Liver (tissue), 9 donors: ENCODE results near the gene HMGCL. TPM values are rescaled to one million over a fixed set of nuclear protein-coding genes. Genes with fewer than 3 reads are reported as not detected.

Experiments used
- DNase-seq: peaks from one replicate; pipeline ENCODE4 v3.0.0-alpha.2; 2017; ENCODE audit warnings: low spot score
- H3K27ac ChIP-seq, 2 donors: one replicate each; pipeline ENCODE4 v1.7.0; 2013; ENCODE audit warnings: inconsistent platforms in 2 of 2, low read length in 2 of 2, control low read depth in 1 of 2, low read depth in 1 of 2, mild to moderate bottlenecking in 1 of 2
- H3K27me3 ChIP-seq, 4 donors: one replicate each; pipeline versions ENCODE4 v1.6.1 to v1.7.0; 2013; ENCODE audit warnings: low read length in 3 of 4, inconsistent platforms in 1 of 4, mild to moderate bottlenecking in 1 of 4, moderate library complexity in 1 of 4; ENCODE audit not compliant: control insufficient read depth in 4 of 4, insufficient read depth in 4 of 4
- H3K36me3 ChIP-seq, 4 donors: one replicate each; pipeline versions ENCODE4 v1.6.1 to v1.7.0; 2013; ENCODE audit warnings: low read length in 3 of 4, mild to moderate bottlenecking in 3 of 4, low read depth in 1 of 4, moderate library complexity in 1 of 4; ENCODE audit not compliant: control insufficient read depth in 4 of 4, insufficient read depth in 3 of 4
- H3K4me1 ChIP-seq, 4 donors: one replicate each; pipeline versions ENCODE4 v1.6.1 to v1.7.0; 2013; ENCODE audit warnings: low read length in 3 of 4, mild to moderate bottlenecking in 3 of 4, moderate library complexity in 1 of 4; ENCODE audit not compliant: control insufficient read depth in 4 of 4, insufficient read depth in 4 of 4
- H3K4me3 ChIP-seq, 3 donors: one replicate each; pipeline versions ENCODE4 v1.6.1 to v1.7.0; 2013; ENCODE audit warnings: low read length in 3 of 3, control low read depth in 1 of 3, low read depth in 1 of 3, mild to moderate bottlenecking in 1 of 3
- H3K9ac ChIP-seq, 2 donors: one replicate each; pipeline ENCODE4 v1.7.0; 2013; ENCODE audit warnings: low read length in 2 of 2, mild to moderate bottlenecking in 2 of 2, moderate library complexity in 2 of 2, control low read depth in 1 of 2, low read depth in 1 of 2
- H3K9me3 ChIP-seq, 4 donors: one replicate each; pipeline versions ENCODE4 v1.6.1 to v1.7.0; 2013; ENCODE audit warnings: low read length in 3 of 4; ENCODE audit not compliant: control insufficient read depth in 4 of 4
- EGR1 ChIP-seq, 2 donors: IDR thresholded peaks; 2 replicates each; pipeline ENCODE4 v1.6.1; 2016 to 2018; ENCODE audit warnings: antibody characterized with exemption in 2 of 2, low read depth in 2 of 2
- FOXA1 ChIP-seq: IDR thresholded peaks from 2 replicates; pipeline ENCODE4 v1.6.1; 2016; ENCODE audit warnings: antibody characterized with exemption
- FOXA2 ChIP-seq: IDR thresholded peaks from 2 replicates; pipeline ENCODE4 v1.6.1; 2016; ENCODE audit warnings: antibody characterized with exemption
- GABPA ChIP-seq, 2 donors: IDR thresholded peaks in 1 of 2; conservative IDR thresholded peaks in 1 of 2; 2 replicates each; pipeline ENCODE4 v1.6.1; 2016; ENCODE audit warnings: antibody characterized with exemption in 2 of 2, mild to moderate bottlenecking in 1 of 2, moderate library complexity in 1 of 2
- HNF4A ChIP-seq, 2 donors: conservative IDR thresholded peaks; 2 replicates each; pipeline ENCODE4 v1.6.1; 2016; ENCODE audit warnings: antibody characterized with exemption in 2 of 2, mild to moderate bottlenecking in 2 of 2
- HNF4G ChIP-seq: IDR thresholded peaks from 2 replicates; pipeline ENCODE4 v1.6.1; 2016; ENCODE audit warnings: antibody characterized with exemption
- JUND ChIP-seq, 2 donors: IDR thresholded peaks; 2 replicates each; pipeline ENCODE4 v1.6.1; 2016; ENCODE audit warnings: antibody characterized with exemption in 2 of 2
- NR2F2 ChIP-seq: IDR thresholded peaks from 2 replicates; pipeline ENCODE4 v1.6.1; 2016; ENCODE audit warnings: antibody characterized with exemption
- RAD21 ChIP-seq, 2 donors: IDR thresholded peaks; 2 replicates each; pipeline ENCODE4 v1.6.1; 2016; ENCODE audit warnings: antibody characterized with exemption in 2 of 2, mild to moderate bottlenecking in 2 of 2
- REST ChIP-seq: IDR thresholded peaks from 2 replicates; pipeline ENCODE4 v1.6.1; 2016; ENCODE audit warnings: antibody characterized with exemption, mild to moderate bottlenecking
- RXRA ChIP-seq, 2 donors: IDR thresholded peaks; 2 replicates each; pipeline ENCODE4 v1.6.1; 2017 to 2018; ENCODE audit warnings: antibody characterized with exemption in 2 of 2, mild to moderate bottlenecking in 1 of 2
- SP1 ChIP-seq: IDR thresholded peaks from 2 replicates; pipeline ENCODE4 v1.6.1; 2018; ENCODE audit warnings: antibody characterized with exemption, mild to moderate bottlenecking
- TAF1 ChIP-seq: conservative IDR thresholded peaks from 2 replicates; pipeline ENCODE4 v1.6.1; 2016; ENCODE audit warnings: antibody characterized with exemption, mild to moderate bottlenecking
- YY1 ChIP-seq: IDR thresholded peaks from 2 replicates; pipeline ENCODE4 v1.6.1; 2016; ENCODE audit warnings: antibody characterized with exemption, mild to moderate bottlenecking
- WGBS: extraction: QIAGEN DNeasy Blood & Tissue Kit; methylation state at CpG from one replicate; pipeline ENCODE4 v1.1.7; 2013; 5-methylcytosine and 5-hydroxymethylcytosine counted together
- polyA plus RNA-seq, 2 donors: library from polyadenylated mRNA; stranded (reverse) in 1 of 2; unstranded in 1 of 2; fragments of 200-250 nt in 1 of 2; fragments of >200 nt in 1 of 2; fragmentation: Nextera tagmentation in 1 of 2; extraction: Ambion mirVana in 1 of 2; gene quantifications; one replicate each; pipeline versions ENCODE4 v1.2.1 to v1.2.3, GENCODE V29; 2013 to 2015
- total RNA-seq, 2 donors: library from RNA; depleted of rRNA; stranded (reverse); fragments of >200 nt; gene quantifications; one replicate each; pipeline ENCODE4 v1.2.3, GENCODE V29; 2014
- TF ChIP-seq, protein P1 (sequence below): IDR thresholded peaks from 2 replicates; pipeline ENCODE4 v1.6.1; 2016; ENCODE audit warnings: antibody characterized with exemption
- TF ChIP-seq, protein P2 (sequence below): fragments of 150-350 bp; IDR thresholded peaks from 2 replicates; pipeline ENCODE4 v1.5.1; 2017; ENCODE audit warnings: improper control_type of control experiment, low read depth, low read length; ENCODE audit not compliant: missing input control
- TF ChIP-seq, protein P3 (sequence below): IDR thresholded peaks from 2 replicates; pipeline ENCODE4 v1.6.1; 2016; ENCODE audit warnings: antibody characterized with exemption
- donor health status: healthy.
- donor health status: healthy.
- donor health status: healthy.
- donor health status: healthy.
- donor health status: healthy.

The HMGCL gene
- total and polyA plus RNA-seq, 4 donors: 68.2 to 198 (median 149) TPM

DNA sequence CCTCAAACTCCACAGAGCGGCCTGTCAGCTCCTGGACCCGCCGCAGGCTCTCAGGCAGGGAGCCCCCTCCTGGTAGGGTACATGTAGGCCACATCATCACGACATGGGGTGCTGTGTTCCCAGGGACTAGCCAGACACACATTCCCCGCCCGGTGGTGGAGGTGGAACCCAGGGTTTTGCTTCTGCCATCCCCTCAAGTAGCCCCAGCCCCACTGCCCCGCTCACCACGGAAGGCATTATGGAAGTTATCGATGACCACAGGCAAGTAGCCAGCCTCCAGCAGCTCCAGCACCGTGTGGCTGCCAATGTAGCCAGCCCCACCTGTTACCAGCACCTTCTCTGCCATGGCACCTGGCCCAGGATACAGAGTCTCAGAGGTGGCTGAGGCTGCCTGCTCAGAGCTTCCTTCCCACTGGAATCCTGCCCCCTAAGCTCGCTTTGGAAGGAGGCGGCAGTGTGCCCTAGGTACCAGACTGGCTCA, 26.5 kb downstream of the HMGCL start:
- Histone ChIP-seq H3K4me3 (no peak overlapping the region), H3K9me3 (no peaks in the 10 kb centered on the region), H3K36me3 (peaks cover 2 to 22% (median 9%) of the 10 kb centered on the region in 4 donors), H3K4me1 (peaks cover 12 to 52% (median 42%) of the 10 kb centered on the region in 4 donors), H3K27me3 (no peaks in the 10 kb centered on the region), H3K9ac (no peak overlapping the region), H3K27ac (peak overlapping the region; percentile 99 to 100)
- TF ChIP-seq TAF1: no peak
- TF ChIP-seq, protein P1, sequence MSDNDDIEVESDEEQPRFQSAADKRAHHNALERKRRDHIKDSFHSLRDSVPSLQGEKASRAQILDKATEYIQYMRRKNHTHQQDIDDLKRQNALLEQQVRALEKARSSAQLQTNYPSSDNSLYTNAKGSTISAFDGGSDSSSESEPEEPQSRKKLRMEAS: no peak
- TF ChIP-seq JUND (IDR thresholded peaks at IDR 0.05): no peak
- no peak for TF ChIP-seq YY1
- no peak for DNase-seq
- 72% methylated on average over 12 of the region's 12 CpGs for WGBS

GRCh38 chr1:23797478-23798448, 27.5 kb downstream of the HMGCL start:
- DNase-seq: no peak
- Histone ChIP-seq H3K36me3 (peaks cover 2 to 20% (median 9%) of the 10 kb centered on the region in 4 donors), H3K9ac (no peak overlapping the region), H3K27me3 (no peaks in the 10 kb centered on the region), H3K4me3 (no peak overlapping the region), H3K4me1 (peaks cover 17 to 56% (median 47%) of the 10 kb centered on the region in 4 donors), H3K9me3 (no peaks in the 10 kb centered on the region), H3K27ac (no peak overlapping the region)
- TF ChIP-seq EGR1 (IDR thresholded peaks at IDR 0.05; ENCODE audit: low read depth in 2 of 2) (no peak), YY1 (no peak), GABPA (IDR thresholded peaks at IDR 0.05 in 1 of 2, conservative IDR thresholded peaks at IDR 0.05 in 1 of 2) (no peak)
- WGBS: 82% methylated on average over 20 of the region's 20 CpGs

- peaks cover 25 to 55% (median 46%) of the 10 kb centered on the region in 4 donors for H3K4me1 ChIP-seq
- no peak for DNase-seq
- H3K36me3 ChIP-seq: peaks cover 2 to 20% (median 9%) of the 10 kb centered on the region in 4 donors
- no peak overlapping the region for H3K4me3 ChIP-seq
- TF ChIP-seq NR2F2: no peak
- TF ChIP-seq, protein P1: no peak
- no peak for TF ChIP-seq HNF4G
- TF ChIP-seq, protein P2, sequence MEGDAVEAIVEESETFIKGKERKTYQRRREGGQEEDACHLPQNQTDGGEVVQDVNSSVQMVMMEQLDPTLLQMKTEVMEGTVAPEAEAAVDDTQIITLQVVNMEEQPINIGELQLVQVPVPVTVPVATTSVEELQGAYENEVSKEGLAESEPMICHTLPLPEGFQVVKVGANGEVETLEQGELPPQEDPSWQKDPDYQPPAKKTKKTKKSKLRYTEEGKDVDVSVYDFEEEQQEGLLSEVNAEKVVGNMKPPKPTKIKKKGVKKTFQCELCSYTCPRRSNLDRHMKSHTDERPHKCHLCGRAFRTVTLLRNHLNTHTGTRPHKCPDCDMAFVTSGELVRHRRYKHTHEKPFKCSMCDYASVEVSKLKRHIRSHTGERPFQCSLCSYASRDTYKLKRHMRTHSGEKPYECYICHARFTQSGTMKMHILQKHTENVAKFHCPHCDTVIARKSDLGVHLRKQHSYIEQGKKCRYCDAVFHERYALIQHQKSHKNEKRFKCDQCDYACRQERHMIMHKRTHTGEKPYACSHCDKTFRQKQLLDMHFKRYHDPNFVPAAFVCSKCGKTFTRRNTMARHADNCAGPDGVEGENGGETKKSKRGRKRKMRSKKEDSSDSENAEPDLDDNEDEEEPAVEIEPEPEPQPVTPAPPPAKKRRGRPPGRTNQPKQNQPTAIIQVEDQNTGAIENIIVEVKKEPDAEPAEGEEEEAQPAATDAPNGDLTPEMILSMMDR: peak; percentile 17
- TF ChIP-seq SP1: no peak
- no peak for TF ChIP-seq FOXA2
- TF ChIP-seq RXRA (IDR thresholded peaks at IDR 0.05): no peak
- no peak for TF ChIP-seq FOXA1
- no peak for TF ChIP-seq GABPA (IDR thresholded peaks at IDR 0.05 in 1 of 2, conservative IDR thresholded peaks at IDR 0.05 in 1 of 2)
- TF ChIP-seq HNF4A (conservative IDR thresholded peaks at IDR 0.05): no peak
- no peak for TF ChIP-seq EGR1 (IDR thresholded peaks at IDR 0.05; ENCODE audit: low read depth in 2 of 2)
- TF ChIP-seq, protein P3, sequence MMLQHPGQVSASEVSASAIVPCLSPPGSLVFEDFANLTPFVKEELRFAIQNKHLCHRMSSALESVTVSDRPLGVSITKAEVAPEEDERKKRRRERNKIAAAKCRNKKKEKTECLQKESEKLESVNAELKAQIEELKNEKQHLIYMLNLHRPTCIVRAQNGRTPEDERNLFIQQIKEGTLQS: no peak
- TF ChIP-seq TAF1: no peak
- peak; percentile 55 to 59 for TF ChIP-seq RAD21 (IDR thresholded peaks at IDR 0.05)
- no peak for TF ChIP-seq REST
- no peak for TF ChIP-seq JUND (IDR thresholded peaks at IDR 0.05)
- H3K9ac ChIP-seq: no peak overlapping the region
- 59% methylated on average over 17 of the region's 17 CpGs for WGBS
- H3K27ac ChIP-seq: no peak overlapping the region
- no peaks in the 10 kb centered on the region for H3K27me3 ChIP-seq
- H3K9me3 ChIP-seq: no peaks in the 10 kb centered on the region
Observed at GRCh38 chr1:23796466-23797271, 28.6 kb downstream of the HMGCL start.
